ENCODE measurements around the gene RPRD1B.

DNA sequence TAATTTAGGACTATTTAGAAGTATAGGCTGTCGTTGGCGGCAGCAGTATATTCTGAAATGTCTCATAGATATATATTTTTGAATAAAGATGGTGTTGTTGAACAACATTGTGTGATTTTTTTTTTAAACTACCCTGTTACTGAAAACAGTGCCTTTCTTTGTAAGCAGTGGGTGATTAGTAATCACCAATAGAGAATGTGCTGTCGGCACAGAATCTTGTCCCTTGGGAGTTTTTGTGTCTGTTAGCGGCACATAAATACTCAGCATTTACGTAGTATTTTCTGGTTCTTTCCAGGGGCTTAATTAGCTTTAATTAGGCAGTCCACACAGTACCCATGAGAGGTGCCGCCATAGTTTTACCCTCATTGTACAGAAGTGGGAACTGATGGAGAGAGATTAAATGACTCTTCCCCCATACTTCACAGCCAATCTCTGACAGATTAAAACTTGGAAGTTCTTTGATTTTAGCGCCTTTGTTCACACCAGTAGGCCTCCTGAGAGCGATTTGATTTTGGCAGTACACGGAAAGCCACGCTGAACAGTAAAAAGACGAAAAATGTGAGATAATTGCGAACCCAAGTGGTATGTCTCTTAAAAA lies 58.8 kb downstream of the RPRD1B start:
- no peak for TF ChIP-seq EZH2 (IDR thresholded peaks at IDR 0.05; ENCODE audit: low read depth, unreplicated experiment)
- no peak for TF ChIP-seq POLR2AphosphoS5 (IDR thresholded peaks at IDR 0.05; ENCODE audit: low read depth)
